NCI-H2196 treated with DMSO at 0.1 percent for 48 hours (cell line): ENCODE measurements around the gene CAMK2B.

ENCODE experiments used
- DNase-seq: peaks from one replicate; lab custom pipeline; 2025; ENCODE audit not compliant: unreplicated experiment; lab: John Stamatoyannopoulos, UW

CAMK2B gene

DNA sequence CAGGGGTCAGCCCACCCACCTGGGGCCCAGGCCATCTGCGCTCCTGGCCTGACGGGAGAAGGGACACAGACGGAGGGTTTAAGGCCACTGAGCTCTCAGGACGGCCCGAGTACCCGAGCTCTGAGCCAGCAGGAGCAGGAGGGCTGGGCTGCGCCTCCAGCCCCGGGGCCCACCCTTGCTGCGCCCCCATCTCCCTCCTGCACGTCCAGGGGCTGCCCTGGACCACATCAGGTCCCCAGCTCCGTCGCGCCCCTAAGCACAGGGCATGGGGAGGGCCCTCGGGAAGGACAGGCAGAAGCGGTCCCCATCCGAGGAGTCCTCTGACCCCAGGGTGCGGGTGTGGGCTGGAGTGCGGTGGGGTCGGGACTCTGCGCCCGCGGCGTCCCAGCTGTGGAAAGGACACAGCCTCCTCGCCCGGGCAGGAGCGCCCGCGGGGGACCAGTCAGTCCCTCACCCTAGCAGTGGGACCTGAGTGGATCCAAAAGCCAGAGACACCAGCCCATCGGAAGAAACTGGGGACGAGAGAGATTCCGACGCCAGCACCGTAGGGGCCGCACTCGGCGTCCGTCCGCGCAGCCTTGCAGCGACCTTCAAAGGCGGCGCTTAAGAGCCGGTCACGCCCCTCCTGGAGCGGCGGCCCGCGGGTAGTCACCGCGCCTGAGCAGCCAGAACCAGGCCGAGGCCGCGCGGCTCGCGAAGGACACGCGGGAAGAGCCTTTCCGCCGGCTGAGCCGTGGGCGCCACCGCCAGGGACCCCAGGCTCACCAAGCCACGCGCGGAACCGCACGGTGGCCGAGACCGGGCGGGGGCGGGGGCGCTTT, 15.9 kb downstream of the CAMK2B start:
- DNase-seq = no peak

DNA sequence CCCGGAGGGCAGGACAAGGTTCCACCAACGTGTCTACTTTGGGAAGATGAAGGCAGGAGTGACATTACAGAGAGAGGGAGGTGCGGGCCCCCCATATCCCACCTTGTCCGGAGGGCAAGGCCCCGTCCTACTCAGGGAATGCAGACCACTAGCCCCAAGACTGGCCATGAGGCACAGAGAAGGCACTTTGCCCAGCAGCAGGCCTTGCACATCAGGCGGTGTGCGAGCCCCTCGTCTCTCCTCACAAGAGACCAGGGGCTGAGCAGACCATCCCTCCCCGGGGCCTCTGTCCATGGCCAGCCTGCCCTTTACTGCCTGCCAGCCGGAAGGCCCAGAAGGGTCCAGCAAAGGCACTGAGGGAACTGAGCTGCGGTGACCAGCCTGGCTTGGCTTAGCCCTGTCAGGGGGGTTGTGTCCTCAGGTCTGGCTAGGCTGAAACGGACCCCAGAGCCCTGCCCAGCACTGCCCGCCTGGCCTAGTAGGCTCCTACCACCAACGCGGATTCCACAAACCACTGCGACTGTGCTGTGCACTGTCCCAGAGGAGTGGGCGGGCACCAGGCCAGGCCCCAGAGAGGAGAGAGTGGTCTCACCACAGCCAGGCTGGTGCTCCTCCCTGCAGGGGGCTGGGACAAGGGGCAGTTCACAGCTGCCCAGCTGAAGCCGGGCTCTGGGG, 16.7 kb downstream of the CAMK2B start:
- DNase-seq = no peak

DNA sequence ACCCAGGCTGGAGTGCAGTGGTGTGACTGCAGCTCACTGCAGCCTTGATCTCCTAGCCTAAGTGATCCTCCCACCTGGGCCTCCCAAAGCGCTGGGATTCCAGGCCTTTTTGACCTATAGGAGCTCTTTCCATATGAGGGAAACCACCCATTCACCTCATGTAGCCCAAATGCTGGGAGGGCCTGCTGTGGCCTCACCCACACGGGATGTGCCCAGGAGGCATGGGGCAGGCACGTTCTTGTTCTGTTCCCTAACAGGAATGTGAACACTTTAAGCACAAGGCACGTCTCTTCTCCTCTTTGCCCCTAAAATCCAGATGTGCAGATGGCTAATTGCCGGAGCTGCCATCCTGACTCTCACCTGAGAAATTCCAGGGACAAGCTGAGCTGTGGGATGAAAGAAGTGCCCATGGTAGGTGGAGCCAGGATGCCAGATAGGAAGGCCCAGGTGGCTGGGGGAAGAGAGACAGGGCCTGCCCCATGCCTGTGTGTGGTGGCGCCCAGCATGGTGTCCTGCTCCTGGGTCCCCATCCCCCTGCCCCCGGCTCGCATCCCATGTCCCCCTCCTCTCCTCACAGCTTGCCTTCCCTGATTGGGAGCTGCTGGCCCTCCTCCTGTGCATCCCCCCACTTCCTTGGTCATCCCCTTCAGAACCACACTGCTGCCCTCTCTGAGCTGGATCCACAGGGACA, 17.3 kb downstream of the CAMK2B start:
- no peak for DNase-seq

DNA sequence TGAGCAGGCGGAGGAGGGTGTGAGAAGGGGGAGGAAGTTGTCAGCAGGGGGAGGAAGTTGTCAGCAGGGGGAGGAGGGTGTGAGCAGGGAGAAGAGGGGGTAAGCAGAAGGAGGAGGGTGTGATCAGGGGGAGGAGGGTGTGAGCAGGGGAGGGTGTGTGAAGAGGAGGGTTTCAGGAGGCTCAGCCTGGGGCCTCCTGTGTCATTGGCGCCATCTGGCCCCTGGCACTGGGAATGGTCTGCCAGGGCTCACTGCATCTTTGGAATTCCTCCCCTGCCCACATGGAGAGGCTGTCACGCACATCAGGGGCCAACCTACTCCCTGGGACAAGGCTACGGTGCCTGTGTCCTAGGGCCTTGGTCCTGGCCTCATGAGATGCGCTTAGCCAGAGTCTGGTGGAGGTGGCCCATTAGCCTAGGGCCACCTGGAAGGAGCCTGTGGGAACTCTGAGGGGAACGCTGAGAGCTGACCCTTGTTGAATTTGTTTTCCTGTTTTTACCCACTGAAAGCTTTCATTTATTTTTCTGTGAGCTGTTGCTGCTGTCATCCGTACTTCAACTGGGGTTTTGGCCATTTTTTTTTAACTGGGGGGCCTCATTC, 18.0 kb downstream of the CAMK2B start:
- peak; percentile 69 for DNase-seq

DNA sequence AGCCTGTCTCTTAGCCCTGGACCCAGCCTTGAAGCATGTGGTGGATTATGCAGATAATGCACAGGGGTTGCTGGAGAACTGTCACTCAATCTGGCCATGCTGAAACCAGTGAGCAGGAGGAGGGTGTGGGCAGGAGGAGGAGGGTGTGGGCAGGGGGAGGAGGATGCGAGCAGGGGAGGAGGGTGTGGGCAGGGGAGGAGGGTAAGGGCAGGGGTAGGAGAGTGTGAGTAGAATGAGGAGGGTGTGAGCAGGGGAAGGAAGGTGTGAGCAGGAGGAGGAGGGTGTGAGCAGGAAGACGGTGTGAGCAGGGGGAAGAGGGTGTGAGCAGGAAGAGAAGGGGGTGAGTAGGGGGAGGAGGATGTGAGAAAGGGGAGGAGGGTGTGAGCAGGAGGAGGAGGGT, 18.8 kb downstream of the CAMK2B start:
- DNase-seq = no peak

DNA sequence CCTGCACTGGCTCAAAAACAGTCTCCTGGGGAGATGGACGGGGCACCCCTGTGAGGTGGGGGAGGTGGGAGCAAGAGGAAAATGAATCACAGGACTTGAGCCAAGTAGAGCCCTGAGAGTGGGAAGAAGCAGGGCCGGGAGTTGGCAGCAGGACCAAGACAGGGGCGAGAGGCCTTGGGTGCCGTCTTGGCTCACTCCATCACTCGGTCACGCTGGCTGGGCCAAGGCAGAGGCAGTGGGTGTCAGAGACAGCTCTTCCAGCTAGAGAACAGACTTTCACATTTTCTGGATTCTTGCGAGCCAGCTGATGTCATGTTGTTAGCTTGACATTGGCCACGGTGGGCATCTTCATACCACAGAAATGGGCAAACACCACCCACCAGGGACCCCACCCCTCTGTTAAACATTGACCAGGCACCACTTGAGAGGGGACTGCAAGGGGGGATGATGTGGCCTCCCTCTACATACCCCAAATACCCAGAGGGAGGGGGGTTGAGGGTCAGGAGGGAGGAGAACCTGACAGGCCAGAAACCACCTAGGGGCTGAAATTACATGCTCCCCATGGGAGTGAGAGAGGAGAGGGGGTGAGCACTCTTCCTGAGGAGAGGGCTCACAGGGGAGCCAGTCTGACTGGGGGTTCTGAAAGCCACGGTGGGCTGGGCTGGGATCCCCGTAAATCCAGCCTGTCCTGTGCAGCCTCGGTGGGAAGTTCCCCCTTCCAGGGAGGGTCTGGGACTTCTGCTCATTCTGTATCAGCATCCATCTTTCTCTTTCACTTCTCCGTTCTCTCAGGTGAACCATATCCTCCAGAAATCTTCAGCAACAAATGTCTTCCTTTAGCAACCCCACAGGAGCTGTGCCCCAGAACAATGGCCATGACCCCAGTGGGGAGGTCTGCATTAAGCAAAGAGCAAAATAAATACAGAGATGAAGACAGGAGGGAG, 19.6 kb downstream of the CAMK2B start:
- DNase-seq = no peak

DNA sequence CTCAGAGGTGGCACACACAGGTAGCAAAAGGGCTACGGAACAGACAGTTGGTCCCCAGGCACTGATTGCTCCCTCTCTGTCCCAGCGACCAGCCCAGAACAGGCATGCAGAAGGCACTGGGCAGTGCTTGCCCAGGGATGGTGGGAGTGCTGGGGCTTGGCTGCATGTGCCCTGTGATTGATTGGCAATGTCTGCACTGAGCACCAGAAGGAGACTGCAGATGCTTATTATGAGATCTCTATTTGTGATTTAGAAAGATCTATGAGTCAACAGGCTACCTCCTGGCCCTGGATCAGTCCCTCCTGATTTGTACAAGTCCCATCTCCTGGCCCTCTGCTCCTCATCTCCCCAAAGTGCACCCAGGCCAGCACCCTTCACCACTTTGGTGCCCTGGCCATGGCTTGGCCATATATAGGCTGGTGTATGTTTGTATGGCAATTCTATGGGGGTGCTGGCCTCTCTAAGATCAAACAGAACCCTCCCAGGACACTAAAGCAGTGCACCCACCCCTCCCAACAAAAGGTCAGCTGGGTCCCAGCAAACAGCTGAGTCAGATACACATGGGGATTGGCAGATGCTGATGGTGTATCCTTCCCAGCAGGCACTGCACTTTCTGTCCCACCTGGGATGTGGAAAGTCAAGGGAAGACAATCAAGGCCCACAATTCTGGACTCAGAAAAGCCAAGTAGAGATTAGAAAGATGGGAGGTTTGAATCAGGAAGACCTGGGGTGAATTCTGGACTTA, 30.9 kb downstream of the CAMK2B start:
- DNase-seq = no peak

DNA sequence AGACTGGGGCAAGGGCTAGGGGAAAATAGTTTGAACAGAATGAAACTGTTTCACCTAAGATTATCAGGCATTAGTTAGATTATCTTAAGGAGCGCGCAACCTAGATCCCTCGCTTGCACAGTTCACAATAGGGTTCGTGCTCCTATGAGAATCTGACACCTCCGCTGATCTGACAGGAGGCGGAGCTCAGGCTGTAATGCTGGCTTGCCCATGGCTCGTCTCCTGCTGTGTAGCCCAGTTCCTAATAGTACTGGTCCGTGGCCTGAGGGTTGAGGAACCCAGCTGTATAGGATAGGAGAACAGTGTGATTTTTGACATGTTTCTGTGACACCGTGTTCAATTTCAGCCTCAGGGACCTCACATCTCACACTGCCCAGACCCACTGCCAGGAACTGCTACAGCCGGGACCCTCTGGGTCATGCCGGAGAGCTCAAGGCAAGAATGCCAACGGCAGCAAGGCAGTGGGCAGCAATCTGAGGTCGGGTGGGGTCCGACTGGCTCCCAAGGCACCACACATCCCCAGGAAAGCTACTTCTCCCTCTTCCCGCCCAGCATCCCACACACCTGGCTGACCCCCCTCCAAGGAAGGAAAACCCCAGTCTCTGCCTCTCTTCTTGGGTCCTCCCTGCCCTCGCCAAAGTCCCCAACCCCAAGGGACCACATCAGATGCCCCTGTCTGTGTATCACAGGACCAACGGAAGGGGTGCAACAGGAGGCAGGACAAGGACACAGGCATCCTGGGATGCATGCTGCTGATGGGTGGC, 31.7 kb downstream of the CAMK2B start:
- no peak for DNase-seq

DNA sequence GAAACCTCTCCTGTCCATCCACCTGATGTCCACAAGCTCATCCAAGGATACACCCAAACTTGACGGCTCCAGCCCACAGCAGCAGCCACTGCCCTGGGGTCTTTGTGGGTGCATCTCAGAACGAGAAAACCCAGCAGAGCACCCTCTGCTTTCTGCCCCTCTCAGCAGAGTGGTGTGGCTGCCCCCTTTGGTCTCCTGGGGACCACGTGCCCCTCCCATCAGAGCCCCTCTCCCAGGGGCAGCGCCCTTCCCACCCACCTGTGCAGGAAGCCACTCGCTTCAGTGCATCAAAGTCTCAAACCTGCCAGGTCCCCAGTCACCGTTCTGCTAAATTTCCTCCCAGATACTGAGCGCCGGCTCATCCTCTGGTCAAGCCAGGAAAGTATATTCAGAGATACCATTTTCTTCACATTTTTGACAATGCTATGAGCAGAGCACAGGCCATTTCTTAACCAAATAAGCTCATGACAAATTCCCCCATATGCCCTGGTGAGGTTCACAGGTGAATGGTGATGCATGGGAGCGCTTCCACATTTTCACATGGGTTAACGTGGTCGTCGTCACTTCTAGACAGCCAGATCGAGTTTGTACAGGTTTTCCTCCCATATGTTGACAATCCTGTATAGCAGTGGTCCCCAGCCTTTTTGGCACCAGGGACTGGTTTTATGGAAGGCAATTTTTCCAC, 32.4 kb downstream of the CAMK2B start:
- DNase-seq = no peak

DNA sequence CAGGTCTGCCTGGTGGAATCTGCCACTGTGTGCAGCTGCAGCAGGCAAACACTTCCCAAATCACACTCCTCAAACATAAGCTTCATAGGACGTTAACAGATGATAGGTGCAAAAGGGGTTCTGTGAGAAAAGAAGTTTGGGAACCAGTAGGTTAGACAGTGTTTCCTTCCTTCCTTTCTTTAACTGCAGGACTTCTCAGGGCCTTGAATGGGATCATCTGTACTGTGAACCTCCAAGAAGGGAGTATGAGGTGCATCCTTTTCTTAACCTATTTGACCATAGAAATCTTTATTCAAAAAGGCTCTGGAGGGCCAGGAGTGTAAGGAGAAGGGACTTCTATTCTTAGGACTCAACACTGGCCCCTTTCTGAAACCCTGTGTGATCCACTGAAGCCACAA, 33.0 kb downstream of the CAMK2B start:
- no peak for DNase-seq

DNA sequence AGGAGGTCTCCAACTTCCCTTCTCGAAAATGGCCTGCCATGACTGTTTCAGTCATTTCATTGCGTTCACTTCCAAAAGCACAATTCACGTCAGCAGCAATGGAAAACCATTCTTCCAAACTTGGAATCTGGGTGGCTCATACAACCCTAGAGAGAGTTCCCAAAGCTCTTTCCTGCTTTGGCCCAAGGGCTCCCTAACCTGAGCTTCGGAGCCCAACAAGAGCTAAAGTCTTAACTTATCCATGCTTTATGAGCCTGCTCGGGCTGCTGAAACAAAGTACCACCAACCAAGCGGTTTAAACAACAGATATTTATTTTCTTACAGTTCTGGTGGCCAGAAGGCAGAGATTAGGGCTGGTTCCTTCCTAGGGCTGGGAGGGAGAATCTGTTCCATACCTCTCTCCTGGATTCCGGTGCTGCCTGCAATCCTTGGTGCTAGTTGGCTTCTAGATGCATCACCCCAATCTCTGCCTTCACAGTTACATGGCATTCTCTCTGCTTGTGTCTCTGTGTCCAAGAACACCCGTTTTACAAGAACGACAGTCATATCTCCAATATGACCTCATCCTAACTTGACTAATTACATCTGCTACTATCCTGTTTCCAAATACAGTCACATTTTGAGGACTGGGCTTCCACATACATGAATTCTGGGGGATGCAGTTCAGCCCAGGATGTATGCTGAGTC, 33.5 kb downstream of the CAMK2B start:
- DNase-seq = no peak

DNA sequence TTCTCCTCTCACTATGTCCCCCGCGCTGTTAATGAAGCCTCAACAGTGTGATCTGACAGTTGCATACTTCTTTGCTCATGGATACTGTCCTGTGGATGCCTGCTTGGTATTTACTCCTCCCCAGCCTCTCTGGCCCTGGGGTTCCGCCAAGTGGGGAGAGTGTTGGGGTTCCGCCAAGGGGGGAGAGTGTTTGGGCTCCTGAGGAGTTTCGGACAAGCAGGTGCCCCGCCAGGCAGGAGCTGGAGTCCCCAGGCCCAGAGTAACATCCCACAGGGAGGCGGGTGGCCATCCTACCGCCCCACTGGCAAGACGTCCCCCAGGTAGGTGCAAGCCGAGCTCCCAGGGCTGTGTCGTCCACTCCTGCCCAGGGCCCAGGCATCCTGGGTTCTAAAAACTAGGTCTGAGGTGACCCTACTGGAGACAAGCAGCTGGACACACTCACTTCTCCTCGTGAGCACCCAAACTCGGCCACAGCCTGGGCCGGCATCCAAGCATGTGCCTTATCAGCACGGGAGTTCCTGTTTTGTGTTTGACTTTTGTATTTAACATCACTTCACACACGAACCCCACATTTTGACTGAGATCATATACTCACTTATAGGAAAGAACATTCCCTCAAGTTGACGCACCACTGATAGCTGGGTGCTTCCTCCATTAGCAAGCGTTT, 34.2 kb downstream of the CAMK2B start:
- no peak for DNase-seq

DNA sequence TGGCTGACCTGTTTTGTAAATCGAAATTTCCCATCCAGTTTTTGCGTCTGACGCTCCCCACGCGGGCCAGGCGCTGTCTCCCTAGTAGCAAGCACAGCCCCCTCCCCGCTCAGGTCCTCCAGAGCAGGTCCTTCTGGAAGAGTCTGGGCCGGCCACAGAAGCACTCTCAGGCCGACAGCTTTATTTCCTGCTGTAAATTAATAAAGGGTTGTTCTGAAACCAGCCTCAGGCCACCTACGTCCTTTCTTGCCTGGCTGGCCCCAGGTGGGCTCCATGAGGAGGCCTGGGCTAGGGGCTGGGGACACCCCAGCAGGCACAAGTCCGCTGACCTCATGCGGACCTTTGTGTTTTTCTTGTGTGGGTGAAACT, 35.2 kb downstream of the CAMK2B start:
- no peak for DNase-seq

DNA sequence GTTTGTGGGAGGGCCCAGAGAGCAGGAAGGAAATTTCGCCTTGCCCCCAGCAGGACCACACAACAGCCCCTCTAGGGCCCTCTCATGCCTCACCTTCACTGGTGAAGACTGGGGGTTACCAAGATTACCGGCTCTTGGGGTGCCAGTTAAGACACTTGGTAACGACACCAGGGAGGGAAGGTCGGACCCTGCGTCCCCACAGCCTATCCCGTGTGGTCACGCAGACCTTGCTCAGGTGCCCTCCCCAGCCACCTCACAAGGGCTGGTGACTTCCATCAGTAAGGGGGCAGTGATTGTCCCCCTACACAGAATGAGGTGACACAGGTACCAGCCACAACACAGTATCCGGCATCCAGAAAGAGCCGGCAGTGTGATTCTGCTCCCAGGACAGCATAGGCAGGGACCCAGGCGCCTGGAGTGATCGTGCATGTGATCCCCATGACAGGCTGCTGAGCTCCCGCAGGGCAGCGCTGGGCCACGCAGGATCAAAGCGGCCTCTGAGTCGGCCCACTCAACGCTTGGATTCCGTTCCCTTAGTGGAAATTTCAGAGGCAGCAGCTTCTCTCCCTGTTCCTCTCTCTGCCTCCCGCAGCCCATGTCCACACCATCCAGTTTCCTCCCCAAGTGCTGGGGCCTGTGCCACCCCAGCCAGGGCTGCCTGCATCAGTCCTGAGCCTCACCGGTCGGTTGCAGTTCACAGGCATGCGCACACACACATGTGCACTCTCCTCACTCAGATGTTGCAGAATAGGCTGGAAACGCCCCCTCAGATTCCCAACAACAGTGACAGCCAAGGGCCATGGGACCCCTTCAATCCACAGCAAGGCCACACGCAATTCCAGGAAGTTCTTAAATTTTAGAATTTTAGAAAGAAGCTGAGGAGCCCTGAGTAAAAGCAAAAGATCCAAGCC, 35.8 kb downstream of the CAMK2B start:
- no peak for DNase-seq

DNA sequence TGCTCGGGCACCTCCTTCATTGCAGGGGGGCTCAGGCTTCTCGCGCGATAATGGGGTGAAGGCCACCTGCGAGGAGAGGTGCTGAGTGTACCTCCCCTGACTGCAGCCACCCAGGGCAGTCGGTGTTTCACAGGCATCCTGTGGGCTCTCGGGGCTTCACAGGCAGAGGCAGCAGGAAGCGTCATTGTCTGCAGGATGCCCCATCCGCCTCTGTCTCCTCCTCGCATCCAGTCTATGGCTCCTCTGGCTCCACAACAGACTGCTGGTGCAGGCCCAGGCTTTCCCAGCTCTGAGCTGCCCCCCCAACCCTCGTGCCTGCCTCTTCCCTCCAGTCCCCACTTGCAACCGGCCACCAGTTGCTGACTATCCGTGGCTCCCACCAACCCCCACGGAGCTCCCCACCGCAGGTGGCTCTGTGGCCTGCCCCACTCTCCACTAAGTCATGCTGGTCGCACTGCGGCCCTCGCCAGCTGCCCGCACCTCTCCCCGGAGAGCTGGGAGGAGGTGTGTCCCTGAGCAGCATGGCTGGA, 36.5 kb downstream of the CAMK2B start:
- DNase-seq = no peak

DNA sequence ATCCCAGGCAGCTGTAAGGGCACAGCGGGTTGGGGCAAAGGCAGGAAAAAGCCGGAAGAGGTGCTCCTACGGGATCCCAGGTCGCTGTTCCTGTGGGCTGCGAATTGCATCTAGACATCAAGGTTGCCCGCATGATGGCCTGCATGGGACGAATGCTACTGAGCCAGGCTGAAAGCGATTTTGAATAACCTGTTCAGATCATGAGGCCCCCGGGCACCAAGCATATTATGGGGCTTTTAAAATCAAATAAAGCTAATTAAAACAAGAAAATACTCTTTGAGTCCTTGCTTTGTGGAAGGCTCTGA, 37.1 kb downstream of the CAMK2B start:
- DNase-seq = no peak
